AG09319 (cell line): Measurements from ENCODE around the gene AADACL4.
"Not testable (repeated sequence)": the region's sequence is repeated elsewhere in the genome, so short reads cannot be mapped to it uniquely, and the experiment has no call there.

Experiments used
- DNase-seq: peaks from one replicate; pipeline ENCODE4 v3.0.0-alpha.2; 2010; ENCODE audit warnings: low read depth; ENCODE audit errors: extremely low read depth
- CTCF ChIP-seq: IDR thresholded peaks from 2 replicates; pipeline ENCODE4 v1.5.1; 2011; ENCODE audit warnings: low read depth, mild to moderate bottlenecking, inconsistent platforms, low read length, moderate library complexity

AADACL4 gene

GRCh38 chr1:12666141-12666735, 22.4 kb downstream of the AADACL4 start:
- TF ChIP-seq CTCF: no peak
- DNase-seq: no peak

GRCh38 chr1:12669529-12670068, 25.7 kb downstream of the AADACL4 start:
- TF ChIP-seq CTCF: no peak
- no peak for DNase-seq

- no peak for TF ChIP-seq CTCF
- no peak for DNase-seq
These were observed 30.5 kb downstream of the AADACL4 start for GRCh38 chr1:12674358-12674757.

- DNase-seq: not testable (repeated sequence)
These were observed 32.2 kb downstream of the AADACL4 start for GRCh38 chr1:12676122-12676521.

- DNase-seq: no peak
- no peak for TF ChIP-seq CTCF
These were observed 33.7 kb downstream of the AADACL4 start for GRCh38 chr1:12677565-12677964.

- TF ChIP-seq CTCF: no peak
- no peak for DNase-seq
These were observed 34.5 kb downstream of the AADACL4 start for GRCh38 chr1:12678350-12678749.

GRCh38 chr1:12678820-12679219, 34.9 kb downstream of the AADACL4 start:
- TF ChIP-seq CTCF: no peak
- no peak for DNase-seq

- TF ChIP-seq CTCF: no peak
- no peak for DNase-seq
These were observed 46.3 kb downstream of the AADACL4 start for GRCh38 chr1:12690156-12690555.
